ENCODE measurements around the gene IKZF3.

The IKZF3 gene

DNA sequence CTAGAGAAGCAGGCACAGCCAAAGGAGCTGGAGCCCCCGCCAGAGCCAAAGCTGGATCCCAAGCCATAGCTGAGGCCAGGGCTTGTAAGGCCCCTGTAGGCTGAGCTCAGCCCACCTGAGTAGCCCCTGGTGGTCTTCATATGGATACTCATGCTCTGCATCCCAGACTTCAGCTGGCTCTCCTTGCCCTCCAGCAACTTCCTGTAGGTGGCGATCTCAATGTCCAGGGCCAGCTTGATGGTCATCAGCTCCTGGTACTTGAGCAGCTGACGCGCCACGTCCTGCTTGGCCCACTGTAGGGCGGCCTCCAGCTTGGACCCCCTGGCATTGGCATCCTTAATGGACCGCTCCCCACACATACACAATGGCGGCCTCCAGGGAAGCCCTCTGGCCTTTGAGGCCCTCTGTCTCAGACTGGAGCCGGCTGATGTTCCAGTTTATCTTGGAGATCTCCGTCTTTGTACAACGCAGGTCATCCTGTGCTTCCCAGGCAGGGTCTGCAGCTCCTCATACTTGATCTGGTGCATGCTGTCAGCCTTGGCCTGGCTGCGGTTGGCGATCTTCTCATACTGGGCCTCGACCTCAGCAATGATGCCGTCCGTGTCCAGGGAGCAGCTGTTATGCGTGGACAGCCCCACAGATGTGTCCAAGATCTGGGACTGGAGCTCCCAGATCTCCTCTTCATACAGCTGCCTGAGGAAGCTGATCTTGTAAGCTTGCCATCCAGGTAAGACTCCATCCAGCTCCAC lies 28.9 kb downstream of the IKZF3 start:
- Histone ChIP-seq H2AFZ (ENCODE audit: low read length, unreplicated experiment) (no peak overlapping the region), H3K4me1 (ENCODE audit: control insufficient read depth, insufficient read depth, low read length, unreplicated experiment) (no peaks in the 10 kb centered on the region), H3K36me3 (ENCODE audit: insufficient read depth, low read length) (no peaks in the 10 kb centered on the region), H3K27ac (ENCODE audit: low read depth, low read length) (no peak overlapping the region), H3K4me3 (ENCODE audit: low read depth, low read length) (no peak overlapping the region), H3K27me3 (ENCODE audit: insufficient read depth, low read length) (0 out of 2 replicates have a peak, but pooled peaks cover 6% of the 10 kb centered on the region), H3K79me2 (ENCODE audit: control insufficient read depth, insufficient read depth, low read length, unreplicated experiment) (no peaks in the 10 kb centered on the region)

DNA sequence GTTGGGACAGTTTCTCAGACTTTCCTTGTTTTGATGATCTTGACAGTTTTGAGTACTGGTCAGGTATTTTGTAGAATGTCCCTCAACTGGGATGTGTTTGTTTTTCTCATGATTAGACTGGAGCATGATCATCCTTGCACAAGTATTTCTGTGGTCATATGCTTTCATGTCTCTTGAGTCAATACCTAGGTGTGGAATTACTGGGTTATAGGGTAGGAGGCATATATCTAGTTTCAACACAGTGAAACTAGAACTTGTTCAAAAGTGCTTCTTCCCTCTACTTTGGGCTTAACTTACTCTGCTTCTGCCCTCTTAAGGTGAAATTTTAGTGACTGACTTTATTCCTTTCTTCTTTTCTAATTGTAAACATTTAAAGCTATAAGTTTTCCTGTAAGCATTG lies 30.1 kb downstream of the IKZF3 start:
- Histone ChIP-seq H3K4me3 (ENCODE audit: low read depth, low read length) (no peak overlapping the region), H2AFZ (ENCODE audit: low read length, unreplicated experiment) (no peak overlapping the region), H3K27ac (ENCODE audit: low read depth, low read length) (no peak overlapping the region), H3K27me3 (ENCODE audit: insufficient read depth, low read length) (0 out of 2 replicates have a peak, but pooled peaks cover 6% of the 10 kb centered on the region), H3K36me3 (ENCODE audit: insufficient read depth, low read length) (no peaks in the 10 kb centered on the region), H3K4me1 (ENCODE audit: control insufficient read depth, insufficient read depth, low read length, unreplicated experiment) (no peaks in the 10 kb centered on the region), H3K79me2 (ENCODE audit: control insufficient read depth, insufficient read depth, low read length, unreplicated experiment) (no peaks in the 10 kb centered on the region)

DNA sequence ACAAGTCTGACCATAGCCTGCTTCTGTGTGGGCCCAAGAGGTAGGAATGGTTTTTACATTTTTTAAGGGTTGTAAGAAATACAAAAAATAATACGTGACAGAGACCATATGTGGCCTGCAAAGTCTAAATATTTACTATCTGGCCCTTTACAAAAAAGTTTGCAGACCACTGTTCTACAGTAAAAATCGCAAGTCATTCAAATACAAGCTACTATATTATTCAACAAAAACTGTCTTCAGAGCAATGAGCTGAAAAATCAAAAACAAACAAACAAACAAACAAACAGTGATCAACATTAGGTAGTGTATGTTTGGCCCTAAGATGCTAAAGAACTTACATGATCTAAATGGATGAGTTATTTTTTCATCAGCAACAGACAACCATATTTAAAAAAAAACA lies 32.5 kb downstream of the IKZF3 start:
- H3K36me3 ChIP-seq (ENCODE audit: insufficient read depth, low read length) = no peaks in the 10 kb centered on the region

DNA sequence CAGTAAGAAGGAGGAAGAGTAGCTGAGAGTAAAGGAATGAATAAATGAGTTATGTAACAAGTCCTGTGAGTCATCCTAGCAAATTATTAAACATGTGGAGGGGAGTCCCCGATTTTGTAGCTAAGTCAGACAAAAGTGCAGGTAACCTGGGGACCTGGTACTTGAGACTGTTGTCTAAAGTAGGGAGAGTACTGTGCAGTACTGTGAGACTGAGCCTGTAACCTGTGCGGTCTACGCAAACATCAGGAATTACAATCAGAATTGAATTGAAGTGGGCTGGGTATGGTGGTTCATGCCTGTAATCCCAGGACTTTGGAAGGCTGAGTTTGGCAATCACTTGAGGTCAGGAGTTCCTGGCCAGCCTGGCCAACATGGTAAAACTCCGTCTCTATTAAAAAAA lies 35.7 kb downstream of the IKZF3 start:
- H3K27me3 ChIP-seq (ENCODE audit: insufficient read depth, low read length) = no peaks in the 10 kb centered on the region
- H2AFZ ChIP-seq (ENCODE audit: low read length, unreplicated experiment) = no peak overlapping the region
- no peak overlapping the region for H3K27ac ChIP-seq (ENCODE audit: low read depth, low read length)
- H3K79me2 ChIP-seq (ENCODE audit: control insufficient read depth, insufficient read depth, low read length, unreplicated experiment) = no peaks in the 10 kb centered on the region
- no peaks in the 10 kb centered on the region for H3K4me1 ChIP-seq (ENCODE audit: control insufficient read depth, insufficient read depth, low read length, unreplicated experiment)
- no peaks in the 10 kb centered on the region for H3K36me3 ChIP-seq (ENCODE audit: insufficient read depth, low read length)
- H3K4me3 ChIP-seq (ENCODE audit: low read depth, low read length) = no peak overlapping the region

More for the DNA sequence above, 32.5 kb downstream of the IKZF3 start:
- Histone ChIP-seq H3K4me3 (ENCODE audit: low read depth, low read length) (no peak overlapping the region), H3K4me1 (ENCODE audit: control insufficient read depth, insufficient read depth, low read length, unreplicated experiment) (no peaks in the 10 kb centered on the region), H3K79me2 (ENCODE audit: control insufficient read depth, insufficient read depth, low read length, unreplicated experiment) (no peaks in the 10 kb centered on the region), H3K27ac (ENCODE audit: low read depth, low read length) (no peak overlapping the region), H2AFZ (ENCODE audit: low read length, unreplicated experiment) (no peak overlapping the region), H3K27me3 (ENCODE audit: insufficient read depth, low read length) (0 out of 2 replicates have a peak, but pooled peaks cover 6% of the 10 kb centered on the region)

DNA sequence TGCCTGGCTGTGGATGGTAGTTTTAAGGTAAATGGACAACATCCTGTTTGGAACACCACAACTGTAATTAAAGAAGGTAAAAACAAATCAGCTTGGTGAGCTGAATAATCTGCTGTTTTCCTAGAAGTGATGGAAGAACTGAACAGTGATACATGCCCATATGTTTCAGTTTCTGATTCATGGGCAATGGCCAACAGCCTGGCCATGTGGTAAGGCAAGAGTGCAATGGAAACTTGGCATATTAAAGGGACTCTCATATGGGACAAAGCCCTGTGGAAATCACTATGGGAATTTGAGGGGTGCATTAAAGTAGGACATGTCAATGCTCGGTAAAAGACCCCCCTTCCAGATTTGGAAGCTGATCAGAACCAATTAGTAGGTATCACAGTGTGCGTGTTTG lies 37.8 kb downstream of the IKZF3 start:
- no peak overlapping the region for H3K4me3 ChIP-seq (ENCODE audit: low read depth, low read length)
- H3K79me2 ChIP-seq (ENCODE audit: control insufficient read depth, insufficient read depth, low read length, unreplicated experiment) = no peaks in the 10 kb centered on the region
- no peak overlapping the region for H3K27ac ChIP-seq (ENCODE audit: low read depth, low read length)
- no peaks in the 10 kb centered on the region for H3K27me3 ChIP-seq (ENCODE audit: insufficient read depth, low read length)
- no peaks in the 10 kb centered on the region for H3K36me3 ChIP-seq (ENCODE audit: insufficient read depth, low read length)
- no peak overlapping the region for H2AFZ ChIP-seq (ENCODE audit: low read length, unreplicated experiment)
- H3K4me1 ChIP-seq (ENCODE audit: control insufficient read depth, insufficient read depth, low read length, unreplicated experiment) = no peaks in the 10 kb centered on the region

DNA sequence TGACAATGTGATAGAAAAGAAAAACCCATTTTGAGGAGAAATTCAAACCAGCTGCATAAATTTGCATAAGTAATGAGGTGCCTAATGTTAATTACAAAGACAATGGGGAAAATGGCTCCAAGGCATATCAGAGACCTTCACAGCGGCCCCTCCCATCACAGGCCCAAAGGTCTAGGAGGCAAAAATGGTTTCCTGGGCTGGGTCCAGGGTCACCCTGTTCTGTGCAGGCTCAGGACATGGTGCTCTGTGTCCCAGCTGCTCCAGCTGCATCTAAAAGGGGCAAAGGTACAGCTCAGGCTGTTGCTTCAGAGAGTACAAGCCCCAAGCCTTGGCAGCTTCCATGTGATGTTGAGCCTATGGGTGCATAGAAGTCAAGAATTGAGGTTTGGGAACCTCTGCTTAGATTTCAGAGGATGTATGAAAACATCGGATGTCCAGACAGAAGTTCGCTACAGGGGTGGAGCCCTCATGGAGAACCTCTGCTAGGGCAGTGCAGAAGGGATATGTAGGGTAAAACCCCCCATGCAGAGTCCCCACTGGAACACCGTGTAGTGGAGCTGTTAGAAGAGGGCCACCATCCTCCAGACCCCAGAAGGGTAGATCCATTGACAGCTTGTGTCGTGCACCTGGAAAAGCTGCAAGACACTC lies 40.6 kb downstream of the IKZF3 start:
- no peak overlapping the region for H2AFZ ChIP-seq (ENCODE audit: low read length, unreplicated experiment)
- no peak overlapping the region for H3K27ac ChIP-seq (ENCODE audit: low read depth, low read length)
- H3K27me3 ChIP-seq (ENCODE audit: insufficient read depth, low read length) = no peaks in the 10 kb centered on the region
- no peak overlapping the region for H3K4me3 ChIP-seq (ENCODE audit: low read depth, low read length)
- H3K79me2 ChIP-seq (ENCODE audit: control insufficient read depth, insufficient read depth, low read length, unreplicated experiment) = no peaks in the 10 kb centered on the region
- peaks cover 7% of the 10 kb centered on the region for H3K4me1 ChIP-seq (ENCODE audit: control insufficient read depth, insufficient read depth, low read length, unreplicated experiment)
- H3K36me3 ChIP-seq (ENCODE audit: insufficient read depth, low read length) = no peaks in the 10 kb centered on the region

DNA sequence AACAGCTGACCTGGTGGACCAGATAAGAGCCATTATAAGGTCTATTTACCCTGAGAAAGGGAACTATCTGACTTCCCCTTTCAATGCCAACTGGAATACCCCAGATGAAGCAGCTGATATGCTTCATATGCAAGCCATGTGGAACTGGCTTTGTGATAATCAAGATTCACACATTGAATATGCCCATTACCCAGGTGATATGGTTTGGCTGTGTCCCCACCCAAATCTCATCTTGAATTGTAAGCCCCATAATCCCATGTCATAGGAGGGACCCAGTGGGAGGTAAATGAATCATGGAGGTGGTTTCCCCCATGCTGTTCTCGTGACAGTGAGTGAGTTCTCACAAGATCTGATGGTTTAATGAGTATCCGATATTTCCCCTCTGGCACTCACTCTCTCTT lies 42.1 kb downstream of the IKZF3 start:
- no peak overlapping the region for H3K27ac ChIP-seq (ENCODE audit: low read depth, low read length)
- H2AFZ ChIP-seq (ENCODE audit: low read length, unreplicated experiment) = no peak overlapping the region
- no peaks in the 10 kb centered on the region for H3K79me2 ChIP-seq (ENCODE audit: control insufficient read depth, insufficient read depth, low read length, unreplicated experiment)
- H3K27me3 ChIP-seq (ENCODE audit: insufficient read depth, low read length) = no peaks in the 10 kb centered on the region
- H3K4me1 ChIP-seq (ENCODE audit: control insufficient read depth, insufficient read depth, low read length, unreplicated experiment) = peaks cover 7% of the 10 kb centered on the region
- H3K4me3 ChIP-seq (ENCODE audit: low read depth, low read length) = no peak overlapping the region
- H3K36me3 ChIP-seq (ENCODE audit: insufficient read depth, low read length) = no peaks in the 10 kb centered on the region

DNA sequence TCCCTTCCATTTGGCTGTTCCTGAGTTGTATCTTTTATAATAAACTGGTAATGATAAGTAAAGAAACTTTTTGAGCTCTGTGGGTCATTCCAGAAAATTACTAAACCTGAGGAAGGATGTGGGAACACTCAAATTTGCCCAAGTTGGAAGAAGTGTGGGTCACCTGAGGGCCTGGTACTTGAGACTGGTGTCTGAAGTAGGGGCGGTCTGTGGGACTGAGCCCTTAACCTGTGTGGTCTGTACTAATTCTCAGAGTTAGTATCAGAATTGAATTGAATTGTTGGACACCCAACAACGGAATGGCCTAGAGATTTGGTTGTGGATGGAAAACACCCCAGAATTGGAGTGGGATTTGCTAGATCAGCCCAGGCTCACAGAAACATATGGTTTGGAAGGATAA lies 43.1 kb downstream of the IKZF3 start:
- H3K79me2 ChIP-seq (ENCODE audit: control insufficient read depth, insufficient read depth, low read length, unreplicated experiment) = no peaks in the 10 kb centered on the region
- no peaks in the 10 kb centered on the region for H3K27me3 ChIP-seq (ENCODE audit: insufficient read depth, low read length)
- no peak overlapping the region for H3K4me3 ChIP-seq (ENCODE audit: low read depth, low read length)
- H2AFZ ChIP-seq (ENCODE audit: low read length, unreplicated experiment) = no peak overlapping the region
- peaks cover 7% of the 10 kb centered on the region for H3K4me1 ChIP-seq (ENCODE audit: control insufficient read depth, insufficient read depth, low read length, unreplicated experiment)
- no peak overlapping the region for H3K27ac ChIP-seq (ENCODE audit: low read depth, low read length)
- no peaks in the 10 kb centered on the region for H3K36me3 ChIP-seq (ENCODE audit: insufficient read depth, low read length)

DNA sequence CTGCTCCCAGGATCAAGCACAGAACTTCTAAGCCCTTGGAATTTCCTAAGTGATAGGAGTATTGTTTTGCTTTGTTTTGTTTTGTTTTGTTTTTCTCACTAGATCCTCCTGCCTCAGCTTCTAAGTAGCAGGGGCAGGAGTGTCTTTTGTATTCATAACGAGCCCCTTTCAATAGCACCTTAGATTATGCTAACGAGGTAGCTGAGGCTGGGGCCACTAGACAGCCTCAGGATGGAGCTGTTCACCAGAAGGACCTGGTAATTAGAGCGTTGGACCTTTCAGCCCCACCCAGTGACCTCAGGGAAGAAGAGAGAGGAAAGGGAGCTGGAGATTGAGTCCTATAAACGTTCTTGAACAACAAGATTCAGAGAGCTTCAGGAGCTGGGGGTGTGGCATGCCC lies 43.6 kb downstream of the IKZF3 start:
- H3K4me3 ChIP-seq (ENCODE audit: low read depth, low read length) = no peak overlapping the region
- no peak overlapping the region for H3K27ac ChIP-seq (ENCODE audit: low read depth, low read length)
- H3K27me3 ChIP-seq (ENCODE audit: insufficient read depth, low read length) = no peaks in the 10 kb centered on the region
- peaks cover 7% of the 10 kb centered on the region for H3K4me1 ChIP-seq (ENCODE audit: control insufficient read depth, insufficient read depth, low read length, unreplicated experiment)
- H3K79me2 ChIP-seq (ENCODE audit: control insufficient read depth, insufficient read depth, low read length, unreplicated experiment) = no peaks in the 10 kb centered on the region
- H2AFZ ChIP-seq (ENCODE audit: low read length, unreplicated experiment) = peak overlapping the region; percentile 32
- no peaks in the 10 kb centered on the region for H3K36me3 ChIP-seq (ENCODE audit: insufficient read depth, low read length)

DNA sequence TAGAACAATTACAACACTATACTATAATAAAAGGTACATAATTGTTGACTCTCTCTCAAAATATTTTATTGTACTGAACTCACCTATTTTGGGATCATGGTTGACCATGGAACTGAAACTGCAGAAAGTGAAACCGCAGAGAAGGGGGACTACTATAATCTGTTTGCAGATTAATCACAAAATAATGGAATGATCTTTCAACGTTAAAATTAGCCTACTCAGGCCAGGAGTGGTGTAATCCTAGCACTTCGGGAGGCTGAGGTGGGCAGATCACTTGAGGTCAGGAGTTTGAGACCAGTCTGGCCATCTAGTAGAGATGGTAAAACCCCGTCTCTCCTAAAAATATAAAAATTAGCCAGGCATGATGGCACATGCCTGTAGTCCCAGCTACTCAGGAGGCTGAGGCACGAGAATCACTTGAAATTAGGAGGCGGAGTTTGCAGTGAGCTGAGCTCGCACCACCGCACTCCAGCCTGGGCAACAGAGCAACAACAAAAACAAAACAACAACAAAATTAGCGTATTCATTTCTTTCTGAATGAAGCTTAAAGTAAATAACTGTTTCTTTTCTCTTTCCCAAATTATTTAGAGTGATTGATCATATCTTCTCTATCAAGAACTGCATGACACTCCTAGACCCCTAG lies 45.6 kb downstream of the IKZF3 start:
- no peaks in the 10 kb centered on the region for H3K27me3 ChIP-seq (ENCODE audit: insufficient read depth, low read length)
- H3K79me2 ChIP-seq (ENCODE audit: control insufficient read depth, insufficient read depth, low read length, unreplicated experiment) = no peaks in the 10 kb centered on the region
- H3K4me3 ChIP-seq (ENCODE audit: low read depth, low read length) = no peak overlapping the region
- peaks cover 7% of the 10 kb centered on the region for H3K4me1 ChIP-seq (ENCODE audit: control insufficient read depth, insufficient read depth, low read length, unreplicated experiment)
- H2AFZ ChIP-seq (ENCODE audit: low read length, unreplicated experiment) = no peak overlapping the region
- no peak overlapping the region for H3K27ac ChIP-seq (ENCODE audit: low read depth, low read length)
- no peaks in the 10 kb centered on the region for H3K36me3 ChIP-seq (ENCODE audit: insufficient read depth, low read length)

All from ACC112 (cell line).